ENCODE data around the gene ERF.

The ERF gene

GRCh38 chr19:42254850-42255765, at the start of gene ERF:
TSS of gene ERF (minus strand) at chr19:42255128. CDS start at chr19:42254999, 129 bp downstream.
- DNase-seq (ENCODE audit: low read depth in 2 of 2) = peak; percentile 86 to 90

DNA sequence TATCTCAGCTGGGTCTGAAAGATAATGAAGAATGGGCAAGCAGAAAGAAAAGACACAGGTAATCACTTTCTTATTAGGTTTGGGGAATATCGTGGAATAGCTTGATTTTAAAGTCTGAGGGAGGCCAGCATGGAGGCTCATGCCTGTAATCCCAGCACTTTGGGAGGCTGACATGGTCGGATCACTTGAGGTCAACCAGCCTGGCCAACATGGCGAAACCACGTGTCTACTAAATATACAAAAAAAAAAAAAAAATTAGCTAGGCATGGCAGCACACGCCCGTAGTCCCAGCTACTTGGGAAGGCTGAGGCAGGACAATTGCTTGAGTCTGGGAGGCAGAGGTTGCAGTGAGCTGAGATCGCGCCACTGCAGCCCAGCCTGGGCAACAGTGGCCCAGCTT, 48.9 kb upstream of the ERF start:
- DNase-seq (ENCODE audit: low read depth in 2 of 2) = no peak

- DNase-seq (ENCODE audit: low read depth in 2 of 2) = no peak
Observed at GRCh38 chr19:42303101-42303464, 48.2 kb upstream of the ERF start.

DNA sequence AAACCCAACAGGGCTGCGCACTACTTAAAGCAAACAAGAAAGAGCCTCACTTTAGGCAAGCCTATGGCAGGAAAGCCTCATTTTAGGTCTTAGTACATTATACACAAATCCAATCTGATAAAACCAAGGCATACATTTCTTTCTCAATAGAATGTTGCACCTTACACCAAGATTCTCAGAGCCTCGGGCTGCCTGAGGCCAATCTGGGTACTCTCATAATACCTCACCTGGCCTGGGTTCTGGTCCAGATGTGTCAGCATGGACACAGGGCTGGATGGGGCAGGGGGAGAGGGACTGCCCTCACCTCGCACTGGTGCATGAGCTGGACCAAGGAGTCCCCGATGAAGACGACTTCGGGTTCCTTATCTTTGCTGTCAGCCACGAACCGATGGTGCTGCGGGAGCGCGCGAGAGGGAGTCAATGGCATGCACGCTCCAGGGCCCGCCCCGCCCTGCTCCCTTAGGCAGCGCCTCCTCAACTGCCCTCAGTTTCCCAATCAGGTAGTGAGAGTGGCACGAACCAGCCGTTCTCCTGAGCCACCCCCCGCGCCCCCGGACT, 46.8 kb upstream of the ERF start, which contains the start of gene PRR19:
Gene PRR19 (plus strand): TSS at position 487 of the 558 bp plus-strand sequence. CDS start 7,453 bp downstream, outside the sequence.
- DNase-seq (ENCODE audit: low read depth in 2 of 2) = no peak

DNA sequence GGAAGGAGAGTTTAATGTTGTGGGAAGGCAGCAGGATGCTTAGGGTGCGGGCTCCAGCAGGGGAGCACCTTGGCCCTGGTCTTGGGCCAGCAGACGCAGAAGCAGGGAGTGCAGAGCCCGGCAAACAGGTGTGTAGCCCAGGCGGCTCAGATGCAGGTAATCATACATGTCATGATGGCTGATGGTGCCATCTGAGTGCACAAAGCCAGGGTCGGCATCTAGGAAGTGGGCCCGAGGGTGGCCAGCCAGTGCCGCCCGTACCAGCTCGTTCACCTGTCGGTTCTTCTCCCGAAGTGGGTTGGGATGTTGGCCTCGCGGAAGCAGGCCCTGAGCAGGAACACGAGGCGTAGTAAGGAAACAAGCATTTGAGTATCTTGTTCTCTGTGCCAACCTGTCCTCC, 42.1 kb upstream of the ERF start:
- no peak for DNase-seq (ENCODE audit: low read depth in 2 of 2)

- DNase-seq (ENCODE audit: low read depth in 2 of 2) = peak; percentile 72 to 76
Observed at GRCh38 chr19:42295831-42296525, 41.0 kb upstream of the ERF start.

- DNase-seq (ENCODE audit: low read depth in 2 of 2) = no peak
Observed at GRCh38 chr19:42295342-42295741, 40.4 kb upstream of the ERF start.

- DNase-seq (ENCODE audit: low read depth in 2 of 2) = no peak
Observed at GRCh38 chr19:42294471-42295137, 39.7 kb upstream of the ERF start.

- DNase-seq (ENCODE audit: low read depth in 2 of 2) = no peak
Observed at GRCh38 chr19:42293948-42294347, 39.0 kb upstream of the ERF start.

GRCh38 chr19:42293540-42293939, 38.6 kb upstream of the ERF start:
- no peak for DNase-seq (ENCODE audit: low read depth in 2 of 2)

GRCh38 chr19:42292963-42293362, 38.0 kb upstream of the ERF start:
- no peak for DNase-seq (ENCODE audit: low read depth in 2 of 2)

- no peak for DNase-seq (ENCODE audit: low read depth in 2 of 2)
Observed at GRCh38 chr19:42292042-42292960, 37.4 kb upstream of the ERF start.

DNA sequence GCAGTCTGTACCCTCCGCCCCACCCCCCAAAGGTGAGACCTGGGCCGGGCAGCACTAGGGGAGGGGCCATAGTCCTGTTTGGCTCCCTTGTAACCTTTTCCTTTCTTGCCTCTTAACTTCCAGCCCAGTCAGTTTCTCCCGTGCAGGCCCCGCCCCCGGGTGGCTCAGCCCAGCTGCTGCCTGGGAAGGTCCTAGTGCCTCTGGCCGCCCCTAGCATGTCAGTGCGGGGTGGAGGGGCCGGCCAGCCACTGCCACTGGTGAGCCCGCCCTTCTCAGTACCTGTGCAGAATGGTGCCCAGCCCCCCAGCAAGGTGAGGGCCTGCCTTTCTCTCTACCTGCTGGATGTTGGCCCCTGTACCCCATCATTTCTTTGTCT, 36.5 kb upstream of the ERF start:
- DNase-seq (ENCODE audit: low read depth in 2 of 2) = no peak

DNA sequence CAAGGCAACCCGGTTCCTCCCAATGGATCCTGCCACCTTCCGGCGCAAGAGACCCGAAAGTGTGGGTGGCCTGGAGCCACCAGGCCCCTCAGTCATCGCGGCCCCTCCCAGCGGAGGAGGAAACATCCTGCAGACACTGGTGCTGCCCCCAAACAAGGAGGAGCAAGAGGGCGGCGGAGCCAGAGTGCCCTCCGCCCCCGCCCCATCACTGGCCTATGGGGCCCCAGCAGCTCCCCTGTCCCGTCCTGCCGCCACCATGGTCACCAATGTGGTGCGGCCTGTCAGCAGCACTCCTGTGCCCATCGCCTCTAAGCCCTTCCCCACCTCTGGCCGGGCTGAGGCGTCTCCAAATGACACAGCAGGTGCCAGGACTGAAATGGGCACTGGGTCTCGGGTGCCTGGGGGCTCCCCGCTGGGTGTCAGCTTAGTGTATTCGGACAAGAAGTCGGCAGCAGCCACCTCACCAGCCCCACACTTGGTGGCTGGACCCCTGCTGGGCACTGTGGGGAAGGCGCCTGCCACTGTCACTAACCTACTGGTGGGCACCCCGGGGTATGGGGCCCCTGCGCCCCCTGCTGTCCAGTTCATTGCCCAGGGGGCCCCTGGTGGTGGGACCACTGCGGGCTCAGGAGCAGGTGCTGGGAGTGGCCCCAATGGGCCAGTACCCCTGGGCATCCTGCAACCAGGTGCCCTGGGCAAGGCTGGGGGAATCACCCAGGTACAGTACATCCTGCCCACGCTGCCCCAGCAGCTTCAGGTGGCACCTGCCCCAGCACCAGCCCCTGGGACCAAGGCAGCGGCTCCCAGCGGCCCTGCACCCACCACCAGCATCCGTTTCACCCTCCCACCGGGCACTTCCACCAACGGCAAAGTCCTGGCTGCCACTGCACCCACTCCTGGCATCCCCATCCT, 35.9 kb upstream of the ERF start:
- DNase-seq (ENCODE audit: low read depth in 2 of 2) = peak; percentile 48 to 56

DNA sequence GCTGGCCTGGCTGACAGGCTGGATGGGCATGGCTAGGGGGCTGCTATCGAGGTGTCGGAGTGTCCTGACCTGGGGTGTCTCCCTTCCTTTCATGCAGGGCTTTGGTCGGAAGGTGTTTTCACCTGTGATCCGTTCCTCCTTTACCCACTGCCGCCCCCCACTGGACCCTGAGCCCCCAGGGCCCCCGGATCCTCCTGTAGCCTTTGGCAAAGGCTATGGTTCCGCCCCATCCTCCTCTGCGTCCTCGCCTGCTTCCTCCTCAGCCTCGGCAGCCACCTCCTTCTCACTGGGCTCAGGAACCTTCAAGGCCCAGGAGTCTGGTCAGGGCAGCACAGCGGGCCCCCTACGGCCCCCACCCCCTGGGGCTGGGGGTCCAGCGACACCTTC, 35.2 kb upstream of the ERF start:
- DNase-seq (ENCODE audit: low read depth in 2 of 2) = no peak

DNA sequence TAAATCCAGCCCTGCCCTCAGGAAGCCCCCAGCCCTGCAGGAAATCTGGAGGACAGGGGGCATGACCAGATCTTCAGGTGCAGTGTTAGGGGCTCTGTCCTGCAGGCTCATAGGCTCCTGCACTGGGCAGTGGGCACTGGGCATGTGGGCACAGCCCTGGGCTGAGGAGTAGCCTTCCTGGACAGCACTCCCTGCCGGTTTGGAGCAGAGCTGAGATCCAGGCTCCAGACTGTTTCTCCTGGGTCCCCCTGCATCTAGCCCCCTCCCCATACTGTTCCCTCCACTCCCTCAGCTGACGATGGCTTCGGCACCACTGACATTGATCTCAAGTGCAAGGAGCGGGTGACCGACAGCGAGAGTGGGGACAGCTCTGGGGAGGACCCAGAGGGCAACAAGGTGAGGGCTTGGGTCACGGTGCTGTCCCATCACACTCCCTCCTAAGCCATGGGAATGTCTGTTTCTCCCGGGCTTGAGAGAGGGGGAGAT, 34.7 kb upstream of the ERF start:
- DNase-seq (ENCODE audit: low read depth in 2 of 2) = no peak

DNA sequence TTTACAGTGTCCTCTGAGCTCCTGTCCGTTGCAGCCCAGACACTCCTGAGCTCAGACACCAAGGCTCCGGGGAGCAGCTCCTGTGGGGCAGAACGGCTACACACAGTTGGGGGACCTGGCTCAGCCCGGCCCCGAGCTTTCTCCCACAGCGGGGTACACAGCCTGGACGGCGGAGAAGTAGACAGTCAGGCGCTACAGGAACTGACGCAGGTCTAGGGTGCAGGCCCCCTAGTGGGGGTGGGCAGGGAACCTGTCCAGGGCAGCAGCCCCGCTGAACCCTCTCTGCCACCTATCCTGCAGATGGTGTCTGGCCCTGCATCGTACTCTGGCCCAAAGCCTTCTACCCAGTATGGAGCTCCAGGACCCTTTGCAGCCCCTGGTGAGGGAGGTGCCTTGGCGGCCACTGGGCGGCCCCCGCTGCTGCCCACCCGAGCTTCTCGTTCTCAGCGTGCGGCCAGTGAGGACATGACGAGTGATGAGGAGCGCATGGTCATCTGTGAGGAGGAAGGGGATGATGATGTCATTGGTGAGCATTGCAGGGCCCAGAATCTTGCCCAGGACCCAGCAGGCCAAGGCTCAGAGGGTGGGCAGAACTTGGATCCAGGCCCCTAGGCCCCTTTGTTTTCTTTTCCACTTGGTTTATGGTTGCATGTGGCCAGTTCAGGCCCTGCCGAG, 34.1 kb upstream of the ERF start:
- DNase-seq (ENCODE audit: low read depth in 2 of 2) = no peak

- DNase-seq (ENCODE audit: low read depth in 2 of 2) = no peak
Observed at GRCh38 chr19:42288387-42288786, 33.5 kb upstream of the ERF start.

GRCh38 chr19:42287827-42288107, 32.8 kb upstream of the ERF start:
- DNase-seq (ENCODE audit: low read depth in 2 of 2) = no peak
